SK-N-MC (cell line): ENCODE data around the gene SYTL3.

Experiments used
- DNase-seq: peaks from one replicate; pipeline ENCODE4 v3.0.0-alpha.2; 2011; ENCODE audit warnings: low read depth, low spot score
- H3K27ac ChIP-seq: fragments of 200-600 bp; sonication (generic); 2 replicates; pipeline ENCODE4 v1.5.1; 2016; ENCODE audit warnings: mixed run types
- H3K36me3 ChIP-seq: fragments of 200-600 bp; sonication (generic); 2 replicates; pipeline ENCODE4 v1.6.1; 2017; ENCODE audit warnings: antibody characterized with exemption, low read length, mixed read lengths; ENCODE audit not compliant: insufficient read depth
- H3K4me3 ChIP-seq: fragments of 200-600 bp; sonication (generic); 2 replicates; pipeline ENCODE4 v1.5.1; 2016
- H3K9ac ChIP-seq: fragments of 200-600 bp; sonication (generic); 2 replicates; pipeline ENCODE4 v1.8.0; 2017; ENCODE audit warnings: mixed run types, mixed read lengths; ENCODE audit not compliant: insufficient read length
- H3K9me3 ChIP-seq: fragments of 200-600 bp; sonication (generic); 2 replicates; pipeline ENCODE4 v1.6.1; 2017; ENCODE audit warnings: low read depth, mild to moderate bottlenecking, antibody characterized with exemption, low read length, moderate library complexity, mixed read lengths
- EZH2 ChIP-seq: fragments of 200-600 bp; sonication (generic); IDR thresholded peaks from one replicate; pipeline ENCODE4 v1.6.1; 2017; ENCODE audit warnings: antibody characterized with exemption
- FOXP2 ChIP-seq: optimal IDR thresholded peaks from 2 replicates; pipeline ENCODE3; 2011; ENCODE audit warnings: mild to moderate bottlenecking, moderate library complexity; ENCODE audit not compliant: insufficient read depth; ENCODE audit errors: extremely low read length, control extremely low read depth
- POLR2AphosphoS5 ChIP-seq: IDR thresholded peaks from 2 replicates; pipeline ENCODE4 v1.6.1; 2012; ENCODE audit warnings: mild to moderate bottlenecking, low read depth, low read length, borderline replicate concordance

The SYTL3 gene

DNA sequence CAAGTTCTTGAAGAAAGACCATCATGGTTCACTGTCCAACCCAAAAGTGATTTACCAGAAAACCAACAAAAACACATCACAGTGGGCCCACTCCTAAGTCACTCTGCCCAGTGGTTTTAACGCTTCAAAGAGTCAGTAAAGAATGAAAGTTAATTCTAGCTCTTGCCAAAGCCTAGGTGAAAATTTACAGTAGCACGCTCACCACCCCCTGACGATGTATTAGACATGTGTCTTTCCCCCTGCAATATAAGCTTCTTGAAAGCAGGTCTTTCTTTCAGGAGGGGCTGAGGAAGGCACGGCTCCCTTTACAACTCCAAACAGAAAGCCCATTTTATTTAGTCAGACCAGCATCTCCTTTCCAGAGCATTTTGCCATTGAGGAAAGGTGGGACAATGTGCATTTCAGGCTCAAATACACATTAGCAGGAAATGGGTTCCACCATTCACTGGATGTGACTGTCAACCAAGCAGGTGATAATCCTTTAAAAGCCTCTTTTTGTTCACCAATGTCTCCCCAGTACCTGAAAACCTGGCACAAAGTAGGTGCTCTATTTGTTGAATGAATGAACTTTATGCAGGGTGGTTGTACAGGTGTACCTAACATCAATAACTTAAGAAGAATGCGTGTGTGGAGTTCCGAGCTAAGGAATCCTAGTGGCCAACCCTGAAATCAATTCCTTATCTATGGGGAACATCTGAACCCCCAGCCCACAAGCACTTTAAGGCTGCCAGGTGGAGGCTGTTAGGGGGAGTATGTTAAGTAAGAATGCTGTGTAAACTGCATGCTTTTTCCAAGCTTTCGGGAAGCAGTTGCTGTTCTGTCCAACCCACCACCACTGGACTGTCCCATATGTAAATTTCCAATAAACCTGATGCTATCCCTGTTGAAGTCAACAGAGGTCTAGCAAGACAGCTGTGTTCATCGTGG is 157.9 kb downstream of the SYTL3 start:
- TF ChIP-seq FOXP2 (no peak), POLR2AphosphoS5 (no peak), EZH2 (no peak)
- no peak for DNase-seq
- Histone ChIP-seq H3K4me3 (no peak overlapping the region), H3K36me3 (peaks cover 20% of the 10 kb centered on the region; the same call in 1 of the 2 replicates), H3K9ac (no peak overlapping the region), H3K9me3 (no peaks in the 10 kb centered on the region), H3K27ac (no peak overlapping the region)

DNA sequence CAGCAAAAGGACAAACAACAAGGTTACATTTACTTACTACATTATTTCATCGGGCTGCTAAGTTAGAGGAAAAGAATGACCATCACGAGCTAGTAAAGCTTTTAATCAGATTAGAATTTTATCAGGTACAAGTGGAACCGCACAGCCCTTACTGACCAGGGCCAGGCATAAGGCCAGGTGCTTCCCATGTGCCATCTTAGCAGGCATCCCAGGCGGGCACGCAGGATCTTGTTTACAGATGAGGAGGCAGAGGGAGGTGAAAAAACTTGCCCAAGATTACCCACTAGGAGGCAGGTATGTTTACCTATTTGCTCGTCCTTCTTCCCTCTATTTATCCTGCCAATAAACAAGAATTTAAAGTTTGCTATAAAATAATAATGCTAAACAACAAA is 158.6 kb downstream of the SYTL3 start:
- TF ChIP-seq POLR2AphosphoS5, result no peak
- TF ChIP-seq EZH2, result no peak
- no peak for TF ChIP-seq FOXP2
- Histone ChIP-seq H3K36me3 (peaks cover 26% of the 10 kb centered on the region; the same call in 1 of the 2 replicates), H3K4me3 (no peak overlapping the region)

DNA sequence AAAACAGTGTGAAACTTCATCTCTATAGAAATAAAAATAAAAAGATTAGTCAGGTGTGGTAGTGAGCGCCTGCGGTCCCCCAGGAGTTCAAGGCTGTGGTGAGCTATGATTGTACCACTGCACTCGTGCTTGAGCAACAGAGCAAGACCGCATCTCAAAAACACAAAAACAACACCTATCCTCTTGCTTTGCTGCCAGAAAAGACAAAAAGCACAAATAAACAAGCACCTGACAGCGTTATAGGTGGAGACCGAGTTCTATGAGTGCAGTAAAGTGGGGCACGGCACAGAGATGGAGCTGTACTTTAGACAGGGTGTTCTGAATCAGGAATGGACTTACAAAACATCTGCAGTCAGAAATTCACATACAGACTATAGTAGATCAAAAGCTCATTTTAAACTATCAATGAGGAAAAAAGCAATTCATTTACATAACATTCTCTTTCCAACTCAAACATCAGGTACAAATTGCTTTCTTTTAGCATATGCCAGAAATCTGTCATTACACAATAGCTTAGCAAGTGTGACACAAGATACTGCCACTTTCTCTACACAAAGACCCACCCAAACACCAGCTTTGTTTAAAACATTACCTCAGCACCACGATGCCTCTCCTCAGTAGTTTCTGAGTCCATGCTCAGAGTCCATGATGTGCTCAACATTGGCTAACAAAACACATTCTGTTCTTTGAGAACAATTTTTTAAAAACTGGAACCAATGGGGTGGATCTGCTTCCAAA is 159.3 kb downstream of the SYTL3 start:
- no peak overlapping the region for H3K9ac ChIP-seq
- no peaks in the 10 kb centered on the region for H3K9me3 ChIP-seq
- no peak overlapping the region for H3K4me3 ChIP-seq
- H3K27ac ChIP-seq, result no peak overlapping the region
- no peak for DNase-seq
- H3K36me3 ChIP-seq, result peaks cover 32% of the 10 kb centered on the region; the same call in 1 of the 2 replicates
- no peak for TF ChIP-seq POLR2AphosphoS5

More for the DNA sequence above, 158.6 kb downstream of the SYTL3 start:
- DNase-seq, result no peak
- Histone ChIP-seq H3K9me3 (no peaks in the 10 kb centered on the region), H3K27ac (no peak overlapping the region), H3K9ac (no peak overlapping the region)

DNA sequence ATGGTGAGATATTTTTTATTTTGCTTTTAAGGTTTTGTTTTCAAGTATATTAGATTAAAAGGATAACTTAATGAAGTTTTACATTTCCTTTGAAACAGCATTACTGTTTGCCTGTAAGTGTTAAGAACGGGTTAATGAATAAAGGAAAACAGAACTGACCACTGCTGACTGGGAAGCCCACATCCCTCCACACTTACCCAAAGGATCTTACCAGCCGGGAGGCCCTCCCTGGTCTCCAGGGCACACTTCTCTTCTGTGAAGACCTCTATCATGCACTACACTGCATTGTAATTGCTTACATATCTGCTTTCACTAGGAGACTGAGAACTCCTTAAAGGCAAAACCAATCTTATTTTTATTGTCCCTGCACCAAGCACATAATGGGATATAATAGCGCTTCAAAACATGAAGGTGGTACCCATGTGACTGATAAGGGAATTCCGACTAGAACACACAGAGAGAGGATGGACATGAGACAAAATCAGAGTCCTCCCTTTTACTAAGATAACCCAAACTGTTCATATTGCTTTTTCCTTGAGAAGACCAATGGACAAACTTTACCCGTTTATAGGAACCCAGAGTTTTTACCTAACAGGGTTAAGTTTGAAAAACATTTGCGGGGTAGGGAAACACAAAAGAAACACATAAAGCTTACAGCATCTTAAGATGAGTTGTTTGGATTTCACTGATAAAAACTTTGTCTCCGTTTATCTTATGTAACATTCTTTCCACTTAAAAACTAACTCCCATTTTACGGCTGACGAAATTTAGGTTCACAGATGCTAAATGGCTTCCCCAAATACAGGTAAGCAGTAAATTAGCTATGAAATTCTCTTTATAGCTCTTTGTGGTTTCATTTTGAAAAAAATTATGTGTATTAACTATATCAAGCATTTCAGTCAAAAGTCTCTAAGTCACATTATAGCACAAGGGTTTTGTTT is 160.6 kb downstream of the SYTL3 start:
- TF ChIP-seq EZH2, result no peak
- no peak for TF ChIP-seq FOXP2
- TF ChIP-seq POLR2AphosphoS5, result no peak
- Histone ChIP-seq H3K36me3 (peaks cover 43% of the 10 kb centered on the region), H3K4me3 (no peak overlapping the region), H3K27ac (no peak overlapping the region), H3K9me3 (no peaks in the 10 kb centered on the region), H3K9ac (no peak overlapping the region)
- DNase-seq, result no peak

DNA sequence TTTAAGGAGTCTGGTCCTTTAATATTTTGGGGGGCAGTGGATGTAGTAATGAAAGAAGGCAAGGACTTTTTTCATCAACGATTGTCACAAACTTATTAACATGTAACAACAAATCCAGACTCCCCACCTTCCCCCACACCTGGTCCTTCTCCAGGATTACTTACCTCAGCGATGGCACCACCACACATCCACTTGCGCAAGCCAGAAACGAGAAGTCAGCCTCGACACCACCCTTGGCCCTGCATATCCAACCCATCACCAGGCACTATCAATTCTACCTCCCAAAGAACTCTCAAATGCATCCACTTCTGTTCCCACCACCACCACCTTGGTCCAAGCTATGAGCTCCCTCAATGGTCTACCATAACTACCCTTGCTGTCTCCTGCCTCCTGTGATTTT is 162.8 kb downstream of the SYTL3 start:
- H3K27ac ChIP-seq, result no peak overlapping the region
- H3K9ac ChIP-seq, result no peak overlapping the region
- peaks cover 48% of the 10 kb centered on the region for H3K36me3 ChIP-seq
- no peak for TF ChIP-seq EZH2
- TF ChIP-seq POLR2AphosphoS5, result no peak
- TF ChIP-seq FOXP2, result no peak
- no peak overlapping the region for H3K4me3 ChIP-seq
- DNase-seq, result no peak
- no peaks in the 10 kb centered on the region for H3K9me3 ChIP-seq

DNA sequence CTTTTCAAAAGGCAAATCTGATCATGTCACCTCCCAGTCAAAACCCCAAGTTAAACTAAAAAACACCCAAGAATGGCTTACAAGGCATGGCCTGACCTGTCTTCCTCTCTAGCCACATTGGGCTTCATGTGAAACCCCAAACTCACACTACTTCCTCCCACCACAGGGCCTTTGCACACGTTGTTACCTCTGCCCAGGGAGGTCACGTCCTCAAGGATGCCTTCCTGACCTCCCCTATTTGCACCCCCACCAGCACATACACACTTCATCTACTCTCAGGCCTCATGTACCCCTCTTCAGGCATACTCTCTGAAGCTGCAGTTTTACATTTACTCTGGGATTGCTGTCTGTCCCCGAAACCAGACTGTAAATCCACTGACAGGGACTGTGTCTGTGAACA is 163.2 kb downstream of the SYTL3 start:
- Histone ChIP-seq H3K36me3 (peaks cover 47% of the 10 kb centered on the region), H3K9ac (no peak overlapping the region), H3K27ac (no peak overlapping the region), H3K4me3 (no peak overlapping the region), H3K9me3 (no peaks in the 10 kb centered on the region)
- DNase-seq, result no peak
- no peak for TF ChIP-seq POLR2AphosphoS5
- TF ChIP-seq FOXP2, result no peak
- TF ChIP-seq EZH2, result no peak
